Calu3 (cell line): ENCODE measurements around the gene TEF. TPM values are rescaled to one million over a fixed set of nuclear protein-coding genes. Genes with fewer than 3 reads are reported as not detected.

Experiments used
- BruUV-seq: library from RNA; stranded (reverse); fragments of 400-500 nt; replicated peaks from 2 replicates; lab custom pipeline; 2021; lab: Mats Ljungman, UMichigan
- CTCF ChIA-PET: fragments of 300-600 bp; sonication (Branson Sonifier 250); formaldehyde crosslinking; loops from one replicate; lab custom pipeline; 2022; ENCODE audit warnings: antibody characterized with exemption; lab: Charles Lee
- DNase-seq: peaks from one replicate; pipeline ENCODE4 v3.0.0; 2022
- H3K27ac Mint-ChIP-seq: one replicate; pipeline ENCODE4 v1.8.0; 2022; ENCODE audit warnings: mixed read lengths; ENCODE audit not compliant: unreplicated experiment
- H3K27me3 Mint-ChIP-seq: one replicate; pipeline ENCODE4 v1.8.0; 2022; ENCODE audit warnings: mixed read lengths; ENCODE audit not compliant: unreplicated experiment
- H3K36me3 Mint-ChIP-seq: one replicate; pipeline ENCODE4 v1.8.0; 2022; ENCODE audit warnings: mild to moderate bottlenecking, moderate library complexity, mixed read lengths; ENCODE audit not compliant: insufficient read depth, unreplicated experiment
- H3K4me1 Mint-ChIP-seq: one replicate; pipeline ENCODE4 v1.8.0; 2022; ENCODE audit warnings: mild to moderate bottlenecking, low read depth, mixed read lengths; ENCODE audit not compliant: unreplicated experiment
- H3K4me3 Mint-ChIP-seq: one replicate; pipeline ENCODE4 v1.8.0; 2022; ENCODE audit warnings: mild to moderate bottlenecking, low read depth, moderate library complexity, mixed read lengths; ENCODE audit not compliant: unreplicated experiment
- H3K9me3 Mint-ChIP-seq: one replicate; pipeline ENCODE4 v1.8.0; 2022; ENCODE audit warnings: low read depth, mixed read lengths; ENCODE audit not compliant: unreplicated experiment
- intact Hi-C: fragments of 100-400 bp; cut with micrococcal nuclease; formaldehyde crosslinking; loops from one replicate; pipeline ENCODE4 v1.10.0; 2022; ENCODE audit not compliant: unreplicated experiment
- total RNA-seq: library from RNA; stranded (reverse); gene quantifications from 2 replicates; pipeline ENCODE4 v1.2.3, GENCODE V29; 2022
- TF ChIP-seq, protein P1 (sequence below): fragments of 200-600 bp; IDR thresholded peaks from one replicate; pipeline ENCODE4 v1.8.0; 2022; ENCODE audit warnings: antibody characterized with exemption; ENCODE audit not compliant: unreplicated experiment

Gene TEF
- total RNA-seq, 1 experiment from 2014 or later, result 6.3 TPM

- TF ChIP-seq, protein P1, sequence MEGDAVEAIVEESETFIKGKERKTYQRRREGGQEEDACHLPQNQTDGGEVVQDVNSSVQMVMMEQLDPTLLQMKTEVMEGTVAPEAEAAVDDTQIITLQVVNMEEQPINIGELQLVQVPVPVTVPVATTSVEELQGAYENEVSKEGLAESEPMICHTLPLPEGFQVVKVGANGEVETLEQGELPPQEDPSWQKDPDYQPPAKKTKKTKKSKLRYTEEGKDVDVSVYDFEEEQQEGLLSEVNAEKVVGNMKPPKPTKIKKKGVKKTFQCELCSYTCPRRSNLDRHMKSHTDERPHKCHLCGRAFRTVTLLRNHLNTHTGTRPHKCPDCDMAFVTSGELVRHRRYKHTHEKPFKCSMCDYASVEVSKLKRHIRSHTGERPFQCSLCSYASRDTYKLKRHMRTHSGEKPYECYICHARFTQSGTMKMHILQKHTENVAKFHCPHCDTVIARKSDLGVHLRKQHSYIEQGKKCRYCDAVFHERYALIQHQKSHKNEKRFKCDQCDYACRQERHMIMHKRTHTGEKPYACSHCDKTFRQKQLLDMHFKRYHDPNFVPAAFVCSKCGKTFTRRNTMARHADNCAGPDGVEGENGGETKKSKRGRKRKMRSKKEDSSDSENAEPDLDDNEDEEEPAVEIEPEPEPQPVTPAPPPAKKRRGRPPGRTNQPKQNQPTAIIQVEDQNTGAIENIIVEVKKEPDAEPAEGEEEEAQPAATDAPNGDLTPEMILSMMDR, result no peak
- no peak for DNase-seq
- Mint-ChIP-seq H3K27me3 (no peaks in the 10 kb centered on the region), H3K27ac (no peak overlapping the region), H3K9me3 (no peaks in the 10 kb centered on the region), H3K36me3 (peaks cover 26% of the 10 kb centered on the region), H3K4me1 (peaks cover 15% of the 10 kb centered on the region), H3K4me3 (no peak overlapping the region)
- BruUV-seq, result no TSS peak
- CTCF ChIA-PET, result no interaction called here
- intact Hi-C loops, result no loop called here
Measured at GRCh38 chr22:41358927-41359326, 22.8 kb upstream of the TEF start.

DNA sequence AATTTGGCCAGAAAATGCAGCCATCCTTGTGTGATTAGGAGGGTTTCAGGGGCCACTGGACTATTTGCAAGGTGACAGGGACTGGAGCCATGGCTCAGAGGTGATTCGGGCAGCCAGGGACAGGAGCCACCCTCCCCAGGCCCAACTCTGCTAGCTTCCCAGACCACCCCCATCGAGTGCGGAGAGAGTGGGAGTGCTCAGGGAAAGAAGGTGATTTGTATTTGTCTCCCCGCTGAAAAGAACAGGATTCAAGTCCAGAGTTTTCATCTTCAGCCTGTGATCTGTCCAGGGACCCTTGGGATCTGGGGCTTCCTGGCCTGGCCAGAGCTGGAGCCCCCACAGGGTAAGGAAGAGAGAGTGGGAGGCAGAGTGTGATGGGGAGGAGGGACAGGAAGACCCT, 22.4 kb upstream of the TEF start:
- Mint-ChIP-seq H3K4me1 (peaks cover 15% of the 10 kb centered on the region), H3K36me3 (peaks cover 22% of the 10 kb centered on the region), H3K27me3 (no peaks in the 10 kb centered on the region), H3K9me3 (no peaks in the 10 kb centered on the region), H3K4me3 (no peak overlapping the region), H3K27ac (no peak overlapping the region)
- TF ChIP-seq, protein P1, result no peak
- BruUV-seq, result TSS peak; percentile 46
- DNase-seq, result no peak
- intact Hi-C loops, result no loop called here
- CTCF ChIA-PET, result no interaction called here

- H3K9me3 Mint-ChIP-seq, result no peaks in the 10 kb centered on the region
- intact Hi-C loops, result no loop called here
- H3K4me1 Mint-ChIP-seq, result peaks cover 15% of the 10 kb centered on the region
- TF ChIP-seq, protein P1, result no peak
- CTCF ChIA-PET, result no interaction called here
- BruUV-seq, result no TSS peak
- peak; percentile 27 for DNase-seq
- H3K36me3 Mint-ChIP-seq, result peaks cover 16% of the 10 kb centered on the region
- no peaks in the 10 kb centered on the region for H3K27me3 Mint-ChIP-seq
- no peak overlapping the region for H3K4me3 Mint-ChIP-seq
- no peak overlapping the region for H3K27ac Mint-ChIP-seq
Measured at GRCh38 chr22:41360126-41360525, 21.6 kb upstream of the TEF start.

DNA sequence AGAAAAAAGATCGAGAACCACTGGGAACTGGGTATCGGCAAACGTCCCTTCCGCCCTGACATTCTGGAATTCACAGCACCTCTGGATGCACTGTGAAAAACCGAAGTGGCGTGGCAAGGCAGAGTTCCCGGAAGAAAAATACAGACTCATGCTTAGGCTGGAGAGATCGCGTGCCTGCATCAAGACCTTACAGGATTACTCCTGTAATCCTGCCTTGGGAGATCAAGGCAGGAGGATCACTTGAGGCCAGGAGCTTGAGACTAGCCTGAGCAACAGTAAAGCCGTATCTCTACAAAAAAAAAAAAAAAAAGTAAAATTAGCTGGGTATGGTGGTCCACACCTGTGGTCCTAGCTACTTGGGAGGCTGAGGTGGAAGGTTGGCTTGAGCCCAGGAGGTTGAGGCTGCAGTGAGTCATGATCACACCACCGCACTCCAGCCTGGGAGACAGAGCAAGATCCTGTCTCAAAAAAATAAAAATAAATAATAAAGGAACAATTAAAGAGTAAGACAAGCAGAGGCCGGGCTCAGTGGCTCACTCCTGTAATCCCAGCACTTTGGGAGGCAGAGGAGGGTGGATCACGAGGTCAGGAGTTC, 19.9 kb upstream of the TEF start:
- Mint-ChIP-seq H3K27ac (no peak overlapping the region), H3K4me1 (peaks cover 19% of the 10 kb centered on the region), H3K4me3 (no peak overlapping the region), H3K9me3 (no peaks in the 10 kb centered on the region), H3K36me3 (peaks cover 10% of the 10 kb centered on the region), H3K27me3 (no peaks in the 10 kb centered on the region)
- TF ChIP-seq, protein P1, result no peak
- CTCF ChIA-PET, result no interaction called here
- intact Hi-C loops, result no loop called here
- DNase-seq, result no peak
- BruUV-seq, result no TSS peak
